IPS-20b (cell line): ENCODE measurements around the gene PRR5L.
"Not testable (repeated sequence)": the region's sequence is repeated elsewhere in the genome, so short reads cannot be mapped to it uniquely, and the experiment has no call there.

ENCODE experiments used
- H3K27ac ChIP-seq: one replicate; pipeline ENCODE4 v1.5.1; 2013; ENCODE audit warnings: low read length
- H3K27me3 ChIP-seq: 2 replicates; pipeline ENCODE4 v1.6.1; 2013; ENCODE audit warnings: mild to moderate bottlenecking, low read length, inconsistent platforms; ENCODE audit not compliant: insufficient read depth
- H3K36me3 ChIP-seq: 2 replicates; pipeline ENCODE4 v1.6.1; 2013; ENCODE audit warnings: low read depth, mild to moderate bottlenecking, inconsistent platforms, low read length, moderate library complexity; ENCODE audit not compliant: insufficient read depth
- H3K4me1 ChIP-seq: 2 replicates; pipeline ENCODE4 v1.6.1; 2013; ENCODE audit warnings: mild to moderate bottlenecking, control low read depth, inconsistent platforms, low read length, moderate library complexity; ENCODE audit not compliant: insufficient read depth
- H3K4me3 ChIP-seq: 2 replicates; pipeline ENCODE4 v1.5.1; 2013; ENCODE audit warnings: mild to moderate bottlenecking, low read length, inconsistent platforms
- H3K9ac ChIP-seq: 2 replicates; pipeline ENCODE4 v1.6.1; 2013; ENCODE audit warnings: low read depth, mild to moderate bottlenecking, inconsistent platforms, low read length, moderate library complexity
- H3K9me3 ChIP-seq: 2 replicates; pipeline ENCODE4 v1.6.1; 2013; ENCODE audit warnings: mild to moderate bottlenecking, low read depth, low read length, inconsistent platforms; ENCODE audit not compliant: insufficient read depth

The PRR5L gene

DNA sequence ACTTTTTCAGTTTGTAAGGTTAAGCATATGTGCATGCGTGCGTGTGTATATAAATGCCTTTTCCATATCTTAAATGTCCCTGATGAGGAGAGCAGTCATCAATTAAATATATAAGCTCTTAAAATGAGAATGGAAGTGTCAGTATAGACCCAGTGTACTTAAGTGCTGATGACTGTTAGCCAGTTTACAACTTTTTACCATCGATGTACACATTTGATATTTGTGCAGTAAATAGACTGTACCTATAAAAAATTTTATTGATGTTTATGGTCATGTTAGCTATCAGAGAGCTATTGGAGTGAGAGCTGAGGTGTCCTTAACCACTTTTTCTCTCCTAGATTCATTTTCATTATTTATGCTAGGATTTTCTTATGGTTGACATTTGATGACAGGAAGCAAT, 168.6 kb downstream of the PRR5L start:
- Histone ChIP-seq H3K4me3 (no peak overlapping the region), H3K27ac (no peak overlapping the region), H3K4me1 (peaks cover 4% of the 10 kb centered on the region; the same call in 1 of the 2 replicates), H3K9me3 (no peaks in the 10 kb centered on the region), H3K27me3 (peaks cover under 1% of the 10 kb centered on the region; the same call in 1 of the 2 replicates), H3K9ac (no peak overlapping the region), H3K36me3 (no peaks in the 10 kb centered on the region)

DNA sequence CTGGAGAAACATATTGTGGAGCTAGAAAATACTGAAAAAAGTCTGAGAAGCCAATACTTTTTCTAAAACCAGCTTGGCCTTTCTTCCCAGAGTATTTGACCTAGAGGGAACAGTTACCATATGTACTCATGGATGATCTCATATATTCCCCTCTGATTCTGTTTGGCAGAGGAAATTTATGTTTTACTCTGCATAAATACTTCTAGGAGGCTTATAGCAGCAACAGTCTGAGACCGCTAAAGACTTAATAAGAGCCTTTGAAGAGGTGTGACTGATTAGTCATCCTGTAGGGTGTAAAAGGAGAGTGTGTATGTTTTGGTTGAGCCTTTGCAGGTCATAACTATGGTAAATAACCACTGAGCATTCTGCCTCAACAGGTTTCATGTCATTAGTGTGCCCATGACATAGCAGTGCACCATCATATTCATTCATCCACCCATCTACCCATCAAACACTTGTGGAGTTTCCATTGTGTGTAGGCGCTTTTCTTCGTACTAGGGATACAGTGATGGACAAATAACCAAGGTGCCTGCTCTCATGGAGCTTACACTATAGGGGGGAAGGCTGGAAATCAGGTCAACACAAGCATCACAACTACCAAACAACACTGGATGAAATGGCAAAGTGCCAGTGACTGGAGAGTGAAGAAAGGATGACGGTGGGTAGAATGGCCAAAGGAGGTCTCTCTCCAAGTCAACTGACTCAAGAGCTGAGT, 169.5 kb downstream of the PRR5L start:
- Histone ChIP-seq H3K9me3 (no peaks in the 10 kb centered on the region), H3K27me3 (peaks cover 3% of the 10 kb centered on the region; the same call in 1 of the 2 replicates), H3K9ac (no peak overlapping the region), H3K4me1 (peaks cover under 1% of the 10 kb centered on the region; the same call in 1 of the 2 replicates), H3K27ac (no peak overlapping the region), H3K4me3 (no peak overlapping the region), H3K36me3 (no peaks in the 10 kb centered on the region)

DNA sequence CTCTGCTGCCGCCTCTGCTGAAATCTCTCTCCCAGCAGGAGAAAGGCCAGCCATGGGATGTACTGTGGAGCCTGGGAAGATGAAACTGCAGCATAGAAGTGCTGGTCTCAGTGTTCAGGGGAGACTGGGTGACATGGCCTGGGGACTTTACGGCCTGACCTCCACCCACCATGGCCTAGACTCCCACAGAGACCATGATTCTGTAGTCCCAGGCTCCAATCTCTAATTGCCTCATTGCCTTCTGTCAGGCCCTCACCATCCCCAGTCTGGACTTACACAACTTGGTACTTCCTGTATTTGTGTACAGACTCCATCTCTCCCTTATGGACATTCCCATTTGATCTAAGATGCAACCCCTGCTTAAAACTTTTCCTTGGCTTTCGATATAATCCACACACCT, 170.9 kb downstream of the PRR5L start:
- peaks cover 3% of the 10 kb centered on the region; the same call in 1 of the 2 replicates for H3K27me3 ChIP-seq
- no peak overlapping the region for H3K27ac ChIP-seq
- no peaks in the 10 kb centered on the region for H3K4me1 ChIP-seq
- H3K9me3 ChIP-seq: no peaks in the 10 kb centered on the region
- H3K36me3 ChIP-seq: no peaks in the 10 kb centered on the region
- no peak overlapping the region for H3K9ac ChIP-seq
- no peak overlapping the region for H3K4me3 ChIP-seq

GRCh38 chr11:36467916-36468315, 171.8 kb downstream of the PRR5L start:
- Histone ChIP-seq H3K27me3 (peaks cover 3% of the 10 kb centered on the region; the same call in 1 of the 2 replicates), H3K36me3 (no peaks in the 10 kb centered on the region), H3K4me1 (no peaks in the 10 kb centered on the region), H3K9ac (no peak overlapping the region), H3K27ac (no peak overlapping the region), H3K4me3 (no peak overlapping the region), H3K9me3 (no peaks in the 10 kb centered on the region)

GRCh38 chr11:36469063-36469462, 173.0 kb downstream of the PRR5L start:
- Histone ChIP-seq H3K9ac (no peak overlapping the region), H3K4me1 (no peaks in the 10 kb centered on the region), H3K4me3 (no peak overlapping the region), H3K9me3 (no peaks in the 10 kb centered on the region), H3K27me3 (peaks cover 3% of the 10 kb centered on the region; the same call in 1 of the 2 replicates), H3K36me3 (no peaks in the 10 kb centered on the region), H3K27ac (no peak overlapping the region)

DNA sequence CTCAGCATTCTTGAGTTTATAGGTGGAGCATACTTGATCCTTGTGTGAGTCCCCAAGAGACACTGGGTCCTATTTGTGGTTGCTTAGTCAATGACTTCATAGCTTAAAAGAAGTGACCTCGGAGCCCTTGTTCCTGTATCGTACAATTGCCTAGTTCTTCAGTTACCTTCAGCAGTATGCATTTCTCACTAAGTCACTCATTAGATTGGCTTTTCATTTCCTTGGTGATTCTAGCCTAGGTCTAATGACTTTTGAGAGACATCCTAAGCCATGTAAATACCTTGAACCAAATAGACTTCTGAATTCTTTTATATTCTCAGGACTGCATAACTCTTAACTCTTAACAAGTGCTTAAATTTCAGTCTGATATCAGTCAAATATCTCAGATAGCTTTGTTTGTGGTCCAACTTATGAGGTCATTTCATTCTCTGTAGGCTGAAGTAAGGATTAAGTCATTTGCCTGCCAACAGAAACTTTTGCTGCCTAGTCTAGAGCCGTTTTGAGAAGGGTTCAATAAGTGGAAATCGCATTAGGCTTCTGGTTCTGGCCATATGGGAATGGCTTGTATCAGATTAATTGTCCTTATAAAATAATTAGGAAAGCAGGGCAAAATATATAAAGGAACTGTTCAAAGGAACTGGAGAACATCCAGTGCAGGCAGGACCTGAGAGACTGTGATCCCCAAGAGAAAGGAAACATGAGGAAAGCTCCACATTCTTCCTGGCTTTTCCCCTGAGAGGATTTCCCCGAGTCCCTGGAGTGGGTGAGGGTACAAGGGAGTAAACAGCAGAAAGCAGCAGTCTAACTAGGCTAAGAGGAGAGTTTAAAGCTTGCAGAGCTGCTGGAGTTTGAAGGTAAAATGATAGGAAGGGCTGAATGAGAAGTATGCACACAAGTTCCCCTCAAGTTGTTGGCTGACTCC, 174.1 kb downstream of the PRR5L start:
- Histone ChIP-seq H3K9me3 (no peaks in the 10 kb centered on the region), H3K27me3 (peaks cover 3% of the 10 kb centered on the region; the same call in 1 of the 2 replicates)

GRCh38 chr11:36471577-36471976, 175.5 kb downstream of the PRR5L start:
- Histone ChIP-seq H3K27me3 (peaks cover 3% of the 10 kb centered on the region; the same call in 1 of the 2 replicates), H3K9me3 (no peaks in the 10 kb centered on the region), H3K4me3 (no peak overlapping the region), H3K36me3 (no peaks in the 10 kb centered on the region), H3K4me1 (no peaks in the 10 kb centered on the region), H3K27ac (no peak overlapping the region), H3K9ac (no peak overlapping the region)

More for the DNA sequence above, 174.1 kb downstream of the PRR5L start:
- Histone ChIP-seq H3K4me3 (no peak overlapping the region), H3K27ac (no peak overlapping the region), H3K9ac (no peak overlapping the region), H3K36me3 (no peaks in the 10 kb centered on the region), H3K4me1 (no peaks in the 10 kb centered on the region)

DNA sequence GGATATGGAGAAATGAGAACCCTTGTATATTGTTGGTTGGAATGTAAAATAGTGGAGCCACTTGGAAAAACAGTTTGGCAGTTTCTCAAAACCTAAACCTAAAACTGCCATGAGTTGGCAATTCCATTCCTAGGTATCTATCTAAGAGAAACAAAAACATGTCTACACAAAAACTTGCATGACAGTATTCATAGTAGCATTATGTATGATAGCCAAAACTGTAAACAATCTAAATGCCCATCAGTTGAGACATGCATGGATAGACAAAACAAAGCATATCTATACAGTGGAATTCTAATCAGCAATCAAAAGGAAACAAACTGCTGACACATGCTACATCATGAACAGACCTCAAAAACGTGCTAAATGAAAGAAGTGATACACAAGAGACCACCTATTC, 179.1 kb downstream of the PRR5L start:
- Histone ChIP-seq H3K4me3 (no peak overlapping the region), H3K4me1 (no peaks in the 10 kb centered on the region), H3K36me3 (no peaks in the 10 kb centered on the region), H3K27me3 (no peaks in the 10 kb centered on the region), H3K9me3 (no peaks in the 10 kb centered on the region), H3K27ac (no peak overlapping the region), H3K9ac (no peak overlapping the region)

DNA sequence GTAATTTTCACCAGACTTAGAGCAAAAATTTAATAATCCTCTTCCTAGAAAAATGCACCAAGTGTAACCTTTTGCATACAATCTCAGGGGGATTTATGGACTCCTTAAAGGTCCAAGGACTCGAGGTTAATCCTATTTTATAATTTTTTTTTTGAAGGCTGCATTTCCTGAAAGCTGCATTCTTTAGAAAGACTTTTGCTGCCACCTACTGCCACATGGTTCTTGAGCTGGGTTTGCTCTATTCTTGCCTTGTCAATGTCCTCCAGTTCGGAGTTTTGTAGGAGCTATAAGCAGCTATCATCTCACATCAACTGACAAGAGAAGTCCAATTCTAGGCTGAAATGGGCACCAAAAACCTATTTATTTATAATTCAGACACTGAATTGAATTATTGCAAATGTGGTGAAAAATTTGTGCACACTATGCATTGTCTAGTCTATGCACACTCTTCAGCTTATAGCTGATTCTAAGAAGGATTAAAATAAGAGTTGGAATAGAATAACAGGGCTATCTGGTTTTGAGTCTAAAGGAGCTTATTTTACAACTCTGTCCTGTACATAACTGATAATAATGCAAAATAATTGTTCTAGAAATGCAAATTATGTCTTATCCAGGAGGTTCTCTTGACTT, 182.7 kb downstream of the PRR5L start:
- H3K36me3 ChIP-seq: no peaks in the 10 kb centered on the region
- no peaks in the 10 kb centered on the region for H3K9me3 ChIP-seq

DNA sequence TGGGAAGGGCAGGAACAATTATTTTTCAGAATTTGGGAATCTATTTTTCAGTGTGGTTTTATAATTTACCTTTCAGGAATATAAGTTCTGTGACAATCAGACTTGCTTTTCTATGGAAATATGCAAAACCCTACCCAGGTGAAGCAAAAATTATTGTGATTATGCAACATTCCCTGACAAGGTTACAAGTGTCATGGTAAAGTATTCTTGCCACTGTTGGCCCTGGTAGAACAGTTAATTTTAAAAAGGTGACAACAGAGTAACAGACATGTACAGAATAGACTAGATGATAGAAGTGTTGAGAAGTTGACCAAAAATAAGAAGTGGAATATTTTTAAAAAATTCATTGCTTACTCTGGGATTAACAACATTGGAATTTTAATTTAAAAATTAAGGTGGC, 184.7 kb downstream of the PRR5L start:
- Histone ChIP-seq H3K9me3 (no peaks in the 10 kb centered on the region), H3K4me3 (no peak overlapping the region), H3K4me1 (no peaks in the 10 kb centered on the region), H3K9ac (no peak overlapping the region), H3K27ac (no peak overlapping the region), H3K27me3 (no peaks in the 10 kb centered on the region), H3K36me3 (0 out of 2 replicates have a peak, but pooled peaks cover 9% of the 10 kb centered on the region)

More for the DNA sequence above, 182.7 kb downstream of the PRR5L start:
- Histone ChIP-seq H3K4me3 (no peak overlapping the region), H3K9ac (no peak overlapping the region), H3K4me1 (no peaks in the 10 kb centered on the region), H3K27ac (no peak overlapping the region), H3K27me3 (no peaks in the 10 kb centered on the region)

DNA sequence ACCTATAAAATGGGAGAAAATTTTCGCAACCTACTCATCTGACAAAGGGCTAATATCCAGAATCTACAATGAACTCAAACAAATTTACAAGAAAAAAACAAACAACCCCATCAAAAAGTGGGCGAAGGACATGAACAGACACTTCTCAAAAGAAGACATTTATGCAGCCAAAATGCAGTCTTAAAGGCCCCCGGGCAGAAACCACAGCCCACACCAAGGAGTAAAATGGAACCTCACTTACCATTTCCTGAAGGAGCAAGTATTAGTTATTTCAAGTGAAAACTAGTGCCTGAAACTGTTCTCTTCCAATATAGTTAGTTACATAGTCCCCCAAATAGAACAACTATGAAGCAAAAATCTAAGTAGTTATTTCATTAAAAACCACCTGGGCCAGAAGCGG, 187.0 kb downstream of the PRR5L start:
- not testable (repeated sequence) for H3K27ac ChIP-seq

More for the DNA sequence above, 187.0 kb downstream of the PRR5L start:
- H3K9ac ChIP-seq, H3K4me1 ChIP-seq, H3K4me3 ChIP-seq, H3K27me3 ChIP-seq, H3K9me3 ChIP-seq: not testable (repeated sequence)
- H3K36me3 ChIP-seq: peaks cover 18% of the 10 kb centered on the region; the same call in 1 of the 2 replicates
